HG03175 (cell line): ENCODE results near the gene EXOC3.
"Not testable (repeated sequence)": the region's sequence is repeated elsewhere in the genome, so short reads cannot be mapped to it uniquely, and the experiment has no call there.

Experiments used
- ATAC-seq: cut with Tn5 transposase; IDR thresholded peaks from one replicate; pipeline ENCODE4 v1.9.1; 2021; ENCODE audit warnings: mild to moderate bottlenecking, moderate library complexity; ENCODE audit not compliant: unreplicated experiment

The EXOC3 gene

GRCh38 chr5:483434-484140, 40.6 kb downstream of the EXOC3 start:
- ATAC-seq: no peak

GRCh38 chr5:484556-484955, 41.6 kb downstream of the EXOC3 start:
- no peak for ATAC-seq

- no peak for ATAC-seq
Observed at GRCh38 chr5:485113-485945, 42.4 kb downstream of the EXOC3 start.

- ATAC-seq: no peak
Observed at GRCh38 chr5:485946-486491, 43.0 kb downstream of the EXOC3 start.

- ATAC-seq: not testable (repeated sequence)
Observed at GRCh38 chr5:486597-486996, 43.6 kb downstream of the EXOC3 start.

- ATAC-seq: no peak
Observed at GRCh38 chr5:488241-488640, 45.3 kb downstream of the EXOC3 start.

GRCh38 chr5:488744-489688, 46.0 kb downstream of the EXOC3 start:
- ATAC-seq: no peak

GRCh38 chr5:489689-490080, 46.7 kb downstream of the EXOC3 start:
- ATAC-seq: no peak

- no peak for ATAC-seq
Observed at GRCh38 chr5:490116-491106, 47.4 kb downstream of the EXOC3 start.

- no peak for ATAC-seq
Observed at GRCh38 chr5:491119-491855, 48.3 kb downstream of the EXOC3 start.

GRCh38 chr5:491856-492155, 48.8 kb downstream of the EXOC3 start:
- no peak for ATAC-seq

GRCh38 chr5:492314-492893, 49.4 kb downstream of the EXOC3 start:
- ATAC-seq: no peak

GRCh38 chr5:493119-493701, 50.2 kb downstream of the EXOC3 start:
- ATAC-seq: no peak

- ATAC-seq: no peak
Observed at GRCh38 chr5:493758-494157, 50.8 kb downstream of the EXOC3 start.

GRCh38 chr5:494667-495255, 51.8 kb downstream of the EXOC3 start:
- ATAC-seq: no peak

GRCh38 chr5:496028-496427, 53.1 kb downstream of the EXOC3 start:
- no peak for ATAC-seq

GRCh38 chr5:497090-497700, 54.2 kb downstream of the EXOC3 start:
- ATAC-seq: no peak
